GM12874 (cell line): ENCODE measurements around the gene WWTR1.

ENCODE experiments used
- TF ChIP-seq, protein P1 (sequence below): IDR thresholded peaks from 2 replicates; pipeline ENCODE4 v1.5.1; 2011; ENCODE audit warnings: low read depth, mild to moderate bottlenecking, control low read depth, low read length, moderate library complexity; ENCODE audit not compliant: insufficient read depth

WWTR1 gene

DNA sequence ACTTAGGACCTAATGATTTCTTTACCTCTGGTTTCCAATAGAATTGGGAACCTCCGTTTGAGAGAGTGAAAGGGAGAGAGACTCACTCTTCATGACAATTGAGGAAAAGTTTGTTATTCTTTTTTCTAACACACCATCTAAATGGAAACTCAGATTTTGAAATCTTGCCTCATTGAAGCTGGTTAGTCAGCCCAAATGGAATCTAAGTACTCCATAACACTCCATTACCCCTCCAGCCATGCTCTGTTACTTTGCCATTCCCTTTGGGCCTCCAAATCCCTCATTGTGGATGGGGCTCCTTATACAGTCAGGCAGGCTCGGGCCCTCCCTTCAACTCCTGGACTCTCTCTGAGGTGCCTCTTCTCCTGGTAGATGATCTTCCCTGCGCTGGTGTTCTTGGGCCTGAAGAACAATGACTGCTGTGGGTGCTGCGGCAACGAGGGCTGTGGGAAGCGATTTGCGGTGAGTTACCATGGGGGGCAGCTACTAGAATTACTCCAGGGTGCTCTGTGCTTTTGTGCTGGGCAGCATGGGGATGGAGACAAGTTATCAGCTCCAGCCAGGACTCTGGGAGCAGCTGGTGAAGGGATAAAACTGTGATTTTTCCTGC lies 182.3 kb downstream of the WWTR1 start:
- TF ChIP-seq, protein P1, sequence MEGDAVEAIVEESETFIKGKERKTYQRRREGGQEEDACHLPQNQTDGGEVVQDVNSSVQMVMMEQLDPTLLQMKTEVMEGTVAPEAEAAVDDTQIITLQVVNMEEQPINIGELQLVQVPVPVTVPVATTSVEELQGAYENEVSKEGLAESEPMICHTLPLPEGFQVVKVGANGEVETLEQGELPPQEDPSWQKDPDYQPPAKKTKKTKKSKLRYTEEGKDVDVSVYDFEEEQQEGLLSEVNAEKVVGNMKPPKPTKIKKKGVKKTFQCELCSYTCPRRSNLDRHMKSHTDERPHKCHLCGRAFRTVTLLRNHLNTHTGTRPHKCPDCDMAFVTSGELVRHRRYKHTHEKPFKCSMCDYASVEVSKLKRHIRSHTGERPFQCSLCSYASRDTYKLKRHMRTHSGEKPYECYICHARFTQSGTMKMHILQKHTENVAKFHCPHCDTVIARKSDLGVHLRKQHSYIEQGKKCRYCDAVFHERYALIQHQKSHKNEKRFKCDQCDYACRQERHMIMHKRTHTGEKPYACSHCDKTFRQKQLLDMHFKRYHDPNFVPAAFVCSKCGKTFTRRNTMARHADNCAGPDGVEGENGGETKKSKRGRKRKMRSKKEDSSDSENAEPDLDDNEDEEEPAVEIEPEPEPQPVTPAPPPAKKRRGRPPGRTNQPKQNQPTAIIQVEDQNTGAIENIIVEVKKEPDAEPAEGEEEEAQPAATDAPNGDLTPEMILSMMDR: no peak

DNA sequence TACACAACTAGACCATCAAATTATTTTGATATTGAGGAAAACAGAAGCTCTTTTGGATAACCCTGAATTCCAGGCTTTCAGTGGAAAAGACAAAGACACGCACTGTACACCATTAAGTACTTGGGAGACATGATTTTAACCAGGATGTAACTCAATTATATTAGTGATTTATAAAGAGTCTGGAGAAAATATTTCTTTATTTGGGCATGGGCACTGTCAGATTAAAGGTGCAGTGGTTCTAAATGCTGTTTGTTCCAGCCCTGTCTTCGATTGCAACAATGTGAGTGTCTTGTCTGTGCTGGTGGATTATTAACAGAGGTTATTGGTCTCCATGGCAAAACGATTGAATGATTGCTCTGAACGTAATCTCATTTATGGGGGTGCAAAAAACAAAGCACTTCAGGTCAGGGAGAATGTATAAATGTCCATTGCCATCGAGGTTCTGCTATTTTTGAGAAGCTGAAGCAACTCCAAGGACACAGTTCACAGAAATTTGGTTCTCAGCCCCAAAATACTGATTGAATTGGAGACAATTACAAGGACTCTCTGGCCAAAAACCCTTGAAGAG lies 183.5 kb downstream of the WWTR1 start, which contains the start of gene TM4SF4:
TSS of gene TM4SF4 (plus strand) at position 448 of the 568 bp plus-strand sequence. CDS start 181 bp downstream, outside the sequence.
- TF ChIP-seq, protein P1: no peak

DNA sequence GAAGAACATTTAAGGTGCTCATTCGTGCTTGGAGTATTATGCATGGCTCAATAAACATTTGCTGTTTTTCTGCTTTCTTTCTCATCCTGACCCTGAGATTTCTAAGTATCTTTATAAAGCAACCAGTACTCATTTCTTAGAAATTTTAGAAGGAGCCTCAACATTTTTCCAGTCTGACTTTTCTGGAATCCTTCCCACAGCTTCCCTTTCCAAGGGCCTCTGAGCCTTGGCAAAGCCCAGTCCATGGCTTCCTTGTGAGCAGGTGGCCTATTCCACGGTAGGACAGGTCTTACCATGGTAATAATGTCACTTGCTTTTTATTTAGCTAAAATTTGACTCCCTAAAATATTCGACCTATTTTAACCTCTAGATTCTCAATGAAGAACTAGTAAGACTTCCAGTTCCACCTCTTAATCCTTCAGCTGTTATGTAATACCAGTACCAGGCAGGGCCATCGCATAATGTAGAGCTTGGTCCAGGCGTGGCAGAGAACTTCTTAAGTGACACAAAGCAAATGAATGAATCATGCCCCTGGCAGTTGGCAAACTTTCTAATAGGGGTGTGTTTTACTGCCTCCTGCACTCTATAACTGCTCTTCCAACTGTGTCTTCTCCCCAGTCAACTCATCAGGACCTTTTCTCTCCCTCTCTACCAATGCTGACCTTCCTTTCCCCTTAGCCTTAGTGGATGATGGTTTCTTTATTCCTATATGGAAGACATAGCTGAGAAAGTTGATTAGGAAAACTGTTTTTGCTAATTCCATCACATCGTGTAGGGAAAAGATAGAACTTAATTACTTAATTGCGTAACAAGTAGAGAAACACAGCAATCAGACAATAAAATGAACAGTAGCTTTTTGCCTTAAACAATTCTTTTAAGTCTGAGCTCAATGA lies 184.2 kb downstream of the WWTR1 start:
- TF ChIP-seq, protein P1: no peak

DNA sequence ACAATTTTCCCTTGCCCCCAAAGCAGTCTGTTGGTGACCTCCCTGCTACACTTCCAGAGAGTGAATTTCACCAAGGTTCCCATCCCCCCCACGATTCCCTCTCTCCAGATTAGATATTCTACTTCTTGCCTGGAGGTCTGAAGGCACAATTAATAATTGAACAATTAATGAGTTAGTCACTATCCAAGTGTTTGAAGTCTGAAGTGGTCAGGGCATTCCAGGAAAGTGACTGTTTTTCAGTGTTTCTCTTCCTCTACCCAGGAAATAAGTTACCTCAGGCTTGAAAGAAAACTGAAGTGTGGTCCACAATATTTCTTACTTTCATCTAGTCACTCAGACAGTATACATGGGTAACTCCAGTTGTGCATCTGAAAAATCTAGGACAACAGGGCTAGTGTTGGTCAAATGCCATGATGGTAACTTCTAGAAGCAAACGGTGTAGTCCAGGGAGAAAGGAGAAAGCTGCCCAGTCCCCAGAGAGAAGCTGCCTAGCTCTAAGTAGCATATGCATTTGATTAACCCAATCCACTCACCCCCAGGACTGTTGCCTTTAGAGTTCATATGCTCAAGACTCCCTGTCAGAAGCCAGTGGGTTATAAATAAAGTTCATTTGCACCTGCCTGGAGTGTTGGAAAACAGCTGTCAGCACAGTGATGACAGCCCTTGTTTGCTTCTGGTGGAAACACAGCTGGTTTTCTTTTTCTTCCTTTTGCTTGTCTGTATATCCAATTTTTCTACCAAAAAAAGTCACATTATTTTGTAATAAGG lies 185.6 kb downstream of the WWTR1 start:
- TF ChIP-seq, protein P1: no peak

DNA sequence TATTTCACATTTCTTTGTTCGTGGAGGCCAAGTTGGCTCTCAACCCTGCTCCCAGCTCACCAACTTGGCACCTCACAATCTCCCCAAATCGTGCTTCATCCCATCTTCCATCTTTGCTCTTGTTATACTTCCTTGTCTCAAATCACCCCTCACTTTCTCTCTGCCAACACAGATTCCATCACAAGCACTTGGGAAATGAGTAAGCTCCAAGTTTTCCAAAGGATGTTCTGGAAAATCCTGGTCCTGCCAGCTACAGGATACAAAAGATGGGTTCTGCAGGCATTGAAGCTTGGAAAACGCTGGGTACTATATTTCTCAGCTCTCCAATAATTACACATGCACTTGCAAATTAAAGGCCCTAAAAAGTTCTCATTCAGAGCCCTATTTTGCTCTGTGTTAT lies 187.4 kb downstream of the WWTR1 start:
- TF ChIP-seq, protein P1: no peak

DNA sequence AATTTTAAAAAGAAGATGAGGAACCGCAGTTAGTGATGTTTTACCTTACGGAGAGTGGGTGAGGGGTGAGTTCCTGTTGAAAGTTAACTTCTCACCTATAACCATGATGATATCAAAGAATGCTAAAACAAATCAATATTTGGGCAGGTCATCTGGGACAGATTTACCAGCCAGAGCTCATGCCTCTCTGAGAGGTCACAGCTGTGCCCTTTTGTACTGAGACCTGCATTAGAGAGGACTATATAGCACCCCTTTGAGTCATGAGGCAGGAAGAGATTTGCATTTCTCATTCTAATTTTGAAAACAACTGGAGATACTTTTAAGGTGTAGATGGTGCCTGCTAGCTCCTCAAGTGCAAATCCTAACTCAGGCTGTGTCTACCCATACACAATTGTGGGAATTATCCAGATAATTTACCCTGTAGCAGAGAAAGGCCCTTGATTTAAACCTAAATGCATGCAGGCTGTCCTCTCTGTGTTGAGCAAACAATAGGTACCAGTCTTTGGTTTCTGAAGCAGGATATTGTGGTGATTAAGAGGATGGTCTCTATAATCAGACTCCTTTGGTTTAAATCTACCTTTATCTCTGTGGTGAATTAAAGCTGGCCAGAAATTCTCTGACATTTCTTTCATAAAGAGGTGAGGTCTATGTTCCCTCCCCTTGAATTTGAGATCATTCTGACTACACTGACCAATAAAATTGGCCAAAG lies 189.2 kb downstream of the WWTR1 start:
- TF ChIP-seq, protein P1: no peak
